HepG2 (cell line): ENCODE measurements around the gene NIFK. TPM values are rescaled to one million over a fixed set of nuclear protein-coding genes. Genes with fewer than 3 reads are reported as not detected.

Source experiments
- ATF7-NPFF ChIP-seq: sonication (generic); formaldehyde crosslinking; IDR thresholded peaks from 2 replicates; pipeline ENCODE4 v1.8.1; 2023; ENCODE audit warnings: mild to moderate bottlenecking, low read depth, missing genetic modification reagents, moderate library complexity
- GATA4 ChIP-seq: sonication (generic); IDR thresholded peaks from 2 replicates; pipeline ENCODE4 v1.6.1; 2016; ENCODE audit warnings: antibody characterized with exemption, low read depth, borderline replicate concordance
- HBP1 ChIP-seq: IDR thresholded peaks from 2 replicates; pipeline ENCODE4 v1.6.1; 2016; ENCODE audit warnings: low read depth, control low read depth
- HNF4G ChIP-seq, 2 experiments: sonication (generic) in 1 of 2; formaldehyde crosslinking in 1 of 2; IDR thresholded peaks; 2 replicates each; pipeline versions ENCODE4 v1.4.0 to v1.6.1; 2011 to 2020; ENCODE audit warnings: borderline replicate concordance in 2 of 2, low read depth in 2 of 2, mild to moderate bottlenecking in 2 of 2, low read length in 1 of 2, missing genetic modification reagents in 1 of 2, moderate library complexity in 1 of 2
- IKZF4 ChIP-seq: sonication (generic); formaldehyde crosslinking; IDR thresholded peaks from 2 replicates; pipeline ENCODE4 v1.5.1; 2020; ENCODE audit warnings: borderline replicate concordance, mild to moderate bottlenecking, low read depth, missing genetic modification reagents; ENCODE audit errors: not compliant biosample characterization
- IRF9 ChIP-seq: sonication (generic); formaldehyde crosslinking; IDR thresholded peaks from 2 replicates; pipeline ENCODE4 v1.8.0; 2022; ENCODE audit warnings: missing genetic modification reagents, mild to moderate bottlenecking, borderline replicate concordance
- ISX ChIP-seq: sonication (generic); formaldehyde crosslinking; conservative IDR thresholded peaks from 2 replicates; pipeline ENCODE4 v1.5.0; 2020; ENCODE audit warnings: missing genetic modification reagents
- KDM4B ChIP-seq: sonication (generic); formaldehyde crosslinking; IDR thresholded peaks from 2 replicates; pipeline ENCODE4 v1.4.0; 2020; ENCODE audit warnings: missing genetic modification reagents
- KLF12 ChIP-seq: sonication (generic); formaldehyde crosslinking; IDR thresholded peaks from 2 replicates; pipeline ENCODE4 v1.4.0; 2020; ENCODE audit warnings: missing genetic modification reagents, borderline replicate concordance
- KLF13 ChIP-seq: sonication (generic); formaldehyde crosslinking; IDR thresholded peaks from 2 replicates; pipeline ENCODE4 v1.4.0; 2020; ENCODE audit warnings: mild to moderate bottlenecking, missing genetic modification reagents
- MTA1 ChIP-seq: sonication (generic); formaldehyde crosslinking; IDR thresholded peaks from 2 replicates; pipeline ENCODE4 v1.4.0; 2020; ENCODE audit warnings: missing genetic modification reagents, mild to moderate bottlenecking, borderline replicate concordance
- RFXAP ChIP-seq: sonication (generic); formaldehyde crosslinking; IDR thresholded peaks from 2 replicates; pipeline ENCODE4 v1.4.0; 2020; ENCODE audit warnings: missing genetic modification reagents, borderline replicate concordance
- RORA ChIP-seq: sonication (generic); formaldehyde crosslinking; IDR thresholded peaks from 2 replicates; pipeline ENCODE4 v1.5.0; 2020; ENCODE audit warnings: mild to moderate bottlenecking, missing genetic modification reagents, moderate library complexity
- RXRA ChIP-seq: sonication (generic); formaldehyde crosslinking; IDR thresholded peaks from 2 replicates; pipeline ENCODE4 v1.5.1; 2020; ENCODE audit warnings: missing genetic modification reagents
- ZBTB38 ChIP-seq: sonication (generic); formaldehyde crosslinking; IDR thresholded peaks from 2 replicates; pipeline ENCODE4 v1.5.1; 2020; ENCODE audit warnings: mild to moderate bottlenecking, missing genetic modification reagents
- ZBTB49 ChIP-seq: sonication (generic); formaldehyde crosslinking; IDR thresholded peaks from 2 replicates; pipeline ENCODE4 v1.4.0; 2020; ENCODE audit warnings: missing genetic modification reagents, borderline replicate concordance
- ZFP36 ChIP-seq: fragments of 150-350 bp; IDR thresholded peaks from 2 replicates; pipeline ENCODE4 v1.6.1; 2018; ENCODE audit warnings: borderline replicate concordance, low read length, low read depth; ENCODE audit not compliant: partially characterized antibody
- ZFP36L1 ChIP-seq: sonication (generic); formaldehyde crosslinking; IDR thresholded peaks from 2 replicates; pipeline ENCODE4 v1.8.0; 2022; ENCODE audit warnings: mild to moderate bottlenecking, missing genetic modification reagents, moderate library complexity
- ZNF224 ChIP-seq: sonication (generic); formaldehyde crosslinking; IDR thresholded peaks from 2 replicates; pipeline ENCODE4 v1.5.0; 2020; ENCODE audit warnings: mild to moderate bottlenecking, missing genetic modification reagents
- ZSCAN9 ChIP-seq: IDR thresholded peaks from 2 replicates; pipeline ENCODE4 v1.6.1; 2016; ENCODE audit warnings: borderline replicate concordance
- polyA plus RNA-seq, 8 experiments: library from polyadenylated mRNA; depleted of rRNA in 3 of 8; stranded (reverse) in 7 of 8; unstranded in 1 of 8; fragments of >200 nt; fragmentation: Illumina TruSeq in 4 of 8; extraction: Trizol in 4 of 8; gene quantifications; 2 replicates each; pipeline versions ENCODE4 v1.2.1 to v1.2.3, GENCODE V29; 2011 to 2016; ENCODE audit warnings: low read depth in 4 of 8, missing spikeins in 1 of 8, mixed read lengths in 1 of 8; ENCODE audit not compliant: insufficient read depth in 1 of 8
- total RNA-seq, 5 experiments: library from RNA; depleted of rRNA; stranded (reverse); fragments of >200 nt; fragmentation: Illumina TruSeq; extraction: Trizol; gene quantifications; 2 replicates each; pipeline ENCODE4 v1.2.3, GENCODE V29; 2016; ENCODE audit warnings: low read depth in 1 of 5
- TF ChIP-seq, protein P1 (sequence below): IDR thresholded peaks from 2 replicates; pipeline ENCODE4 v1.6.1; 2016
- TF ChIP-seq, protein P2 (sequence below): sonication (generic); formaldehyde crosslinking; IDR thresholded peaks from 2 replicates; pipeline ENCODE4 v1.8.0; 2022; ENCODE audit warnings: missing genetic modification reagents, low read depth, mild to moderate bottlenecking, borderline replicate concordance

NIFK gene
- total and polyA plus RNA-seq, 2 of the 13 experiments (the other 11 are each of a cell fraction or from before 2014, with no cell fraction given): 19.6 to 105 TPM

DNA sequence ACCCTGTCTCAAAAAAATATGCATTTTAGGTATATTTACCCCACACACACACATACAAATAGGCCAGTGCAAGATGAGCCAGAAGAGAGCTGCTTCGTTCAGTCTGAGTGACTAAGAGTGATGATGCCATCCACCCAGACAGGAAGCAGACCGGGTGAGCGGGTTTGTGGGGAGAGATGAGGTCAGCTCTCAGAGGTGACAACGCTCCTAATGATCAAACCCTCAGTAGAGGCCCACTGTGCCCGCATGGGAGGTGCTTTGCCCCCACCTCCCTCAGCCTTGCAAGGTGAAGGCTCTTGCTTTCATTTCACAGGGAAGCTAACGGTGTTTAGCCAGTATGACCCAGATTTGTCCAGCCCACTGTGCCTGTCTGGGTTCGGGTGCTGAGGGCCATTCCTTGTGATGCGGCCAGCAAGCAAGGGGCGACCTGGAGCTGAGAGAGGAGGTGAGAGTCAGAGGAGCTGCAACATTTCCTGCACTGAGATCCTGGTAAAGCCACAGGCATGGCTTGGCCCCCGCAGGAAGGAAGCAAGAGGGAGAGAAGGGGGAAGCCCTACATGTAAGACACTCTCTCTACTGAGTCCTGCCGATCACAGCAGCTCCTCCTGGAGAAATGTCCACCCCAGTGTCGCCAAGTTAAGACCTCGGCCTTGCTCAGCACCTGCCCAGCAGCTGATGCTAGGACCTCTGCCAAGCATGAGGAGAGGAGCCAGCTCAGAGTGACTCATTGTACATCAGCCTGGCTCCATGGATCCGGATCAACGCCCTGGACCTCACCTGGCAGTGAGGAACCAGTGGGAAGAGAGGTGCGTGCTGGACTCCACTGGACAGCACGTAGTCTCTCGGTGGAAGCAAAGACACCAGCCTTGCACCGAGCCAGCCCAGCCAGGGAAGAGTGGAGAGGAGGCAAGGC lies 37.0 kb downstream of the NIFK start (continued):
- TF ChIP-seq, protein P1, sequence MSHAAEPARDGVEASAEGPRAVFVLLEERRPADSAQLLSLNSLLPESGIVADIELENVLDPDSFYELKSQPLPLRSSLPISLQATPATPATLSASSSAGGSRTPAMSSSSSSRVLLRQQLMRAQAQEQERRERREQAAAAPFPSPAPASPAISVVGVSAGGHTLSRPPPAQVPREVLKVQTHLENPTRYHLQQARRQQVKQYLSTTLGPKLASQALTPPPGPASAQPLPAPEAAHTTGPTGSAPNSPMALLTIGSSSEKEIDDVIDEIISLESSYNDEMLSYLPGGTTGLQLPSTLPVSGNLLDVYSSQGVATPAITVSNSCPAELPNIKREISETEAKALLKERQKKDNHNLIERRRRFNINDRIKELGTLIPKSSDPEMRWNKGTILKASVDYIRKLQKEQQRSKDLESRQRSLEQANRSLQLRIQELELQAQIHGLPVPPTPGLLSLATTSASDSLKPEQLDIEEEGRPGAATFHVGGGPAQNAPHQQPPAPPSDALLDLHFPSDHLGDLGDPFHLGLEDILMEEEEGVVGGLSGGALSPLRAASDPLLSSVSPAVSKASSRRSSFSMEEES (CRISPR knock-in tag): no peak
- TF ChIP-seq RXRA (0 out of 2 replicates have a peak, but pooled peaks have one; percentile 9), KLF12 (no peak), RORA (CRISPR knock-in tag) (no peak), HNF4G (IDR thresholded peaks at IDR 0.05; ENCODE audit: borderline replicate concordance, low read depth, low read length) (no peak), HNF4G (CRISPR knock-in tag; IDR thresholded peaks at IDR 0.05; ENCODE audit: borderline replicate concordance, low read depth) (no peak), IRF9 (CRISPR knock-in tag) (no peak), ATF7-NPFF (CRISPR knock-in tag) (no peak), ZSCAN9 (no peak), KLF13 (CRISPR knock-in tag) (no peak), ZFP36L1 (CRISPR knock-in tag) (no peak), GATA4 (no peak), ZBTB38 (CRISPR knock-in tag) (peak; percentile 60; the same call in 1 of the 2 replicates), IKZF4 (CRISPR knock-in tag) (no peak), RFXAP (no peak), KDM4B (no peak), ZFP36 (no peak), ISX (CRISPR knock-in tag) (no peak), ZBTB49 (CRISPR knock-in tag) (no peak), MTA1 (CRISPR knock-in tag) (peak; percentile 78; the same call in 1 of the 2 replicates), HBP1 (CRISPR knock-in tag) (no peak), ZNF224 (CRISPR knock-in tag) (no peak)
- TF ChIP-seq, protein P2, sequence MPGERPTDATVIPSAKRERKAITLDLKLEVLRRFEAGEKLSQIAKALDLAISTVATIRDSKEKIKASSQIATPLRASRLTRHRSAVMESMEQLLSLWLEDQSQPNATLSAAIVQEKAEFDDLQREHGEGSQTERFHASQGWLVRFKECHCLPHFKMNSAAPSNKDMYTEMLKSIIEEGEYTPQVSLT (CRISPR knock-in tag): no peak
